NCI-H446 treated with DMSO at 0.1 percent for 48 hours (cell line): ENCODE results near the gene TSGA10.
A peak's percentile ranks its signal among the peaks of the same experiment; 100 is the strongest.
"Not testable (repeated sequence)": the region's sequence is repeated elsewhere in the genome, so short reads cannot be mapped to it uniquely, and the experiment has no call there.

Experiments used
- DNase-seq: peaks from one replicate; lab custom pipeline; 2025; lab: John Stamatoyannopoulos, UW

The TSGA10 gene

DNA sequence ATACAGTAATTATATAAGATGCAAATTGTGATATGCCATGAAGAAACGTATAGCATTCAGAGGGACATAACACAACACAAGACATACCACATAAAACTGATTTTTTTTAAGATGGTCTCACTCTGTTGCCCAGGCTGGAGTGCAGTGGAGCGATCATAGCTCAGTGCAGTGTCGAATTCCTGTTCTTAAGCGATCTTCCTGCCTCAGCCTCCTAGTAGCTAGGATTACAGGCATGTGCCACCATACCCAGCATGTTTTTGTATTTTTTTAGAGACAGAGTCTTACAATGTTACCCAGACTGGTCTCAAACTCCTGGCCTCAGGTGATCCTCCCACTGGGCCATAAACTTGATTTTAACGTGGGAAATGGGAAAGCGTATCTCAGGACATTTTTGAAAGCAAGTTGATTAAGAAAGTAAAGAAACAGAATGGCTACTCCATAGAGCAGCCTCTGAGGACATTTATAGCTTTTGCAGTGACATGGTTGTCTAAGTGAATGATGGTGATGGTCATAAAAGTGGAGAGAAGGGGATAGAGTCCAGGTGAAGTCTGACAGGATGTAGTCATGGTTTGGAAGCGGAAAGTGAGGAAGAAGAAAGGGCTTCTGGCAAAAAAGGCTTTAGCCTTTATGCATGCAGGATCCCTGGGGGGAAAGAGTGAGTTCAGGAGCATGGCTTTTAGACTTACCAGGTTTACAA, 2.4 kb downstream of the TSGA10 start:
- DNase-seq = no peak

DNA sequence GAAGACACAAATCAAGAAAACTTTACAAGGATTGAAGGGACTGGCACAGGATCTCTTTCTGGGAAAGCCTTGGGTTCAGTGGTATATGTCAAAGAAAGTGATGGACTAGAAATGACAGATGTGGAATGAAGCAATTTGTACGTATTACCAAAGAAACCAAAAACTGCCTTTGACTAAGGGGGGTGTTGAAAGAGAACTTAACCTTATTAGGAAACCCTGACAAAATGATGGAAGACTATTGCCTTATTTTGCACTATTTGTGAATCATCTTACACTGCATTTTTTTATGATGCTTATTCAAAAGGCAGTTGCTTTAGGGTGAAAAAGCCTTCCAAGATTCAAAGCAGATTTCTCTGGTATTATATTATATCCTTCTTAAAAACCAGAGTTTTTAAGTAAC, 4.0 kb downstream of the TSGA10 start:
- DNase-seq = no peak

DNA sequence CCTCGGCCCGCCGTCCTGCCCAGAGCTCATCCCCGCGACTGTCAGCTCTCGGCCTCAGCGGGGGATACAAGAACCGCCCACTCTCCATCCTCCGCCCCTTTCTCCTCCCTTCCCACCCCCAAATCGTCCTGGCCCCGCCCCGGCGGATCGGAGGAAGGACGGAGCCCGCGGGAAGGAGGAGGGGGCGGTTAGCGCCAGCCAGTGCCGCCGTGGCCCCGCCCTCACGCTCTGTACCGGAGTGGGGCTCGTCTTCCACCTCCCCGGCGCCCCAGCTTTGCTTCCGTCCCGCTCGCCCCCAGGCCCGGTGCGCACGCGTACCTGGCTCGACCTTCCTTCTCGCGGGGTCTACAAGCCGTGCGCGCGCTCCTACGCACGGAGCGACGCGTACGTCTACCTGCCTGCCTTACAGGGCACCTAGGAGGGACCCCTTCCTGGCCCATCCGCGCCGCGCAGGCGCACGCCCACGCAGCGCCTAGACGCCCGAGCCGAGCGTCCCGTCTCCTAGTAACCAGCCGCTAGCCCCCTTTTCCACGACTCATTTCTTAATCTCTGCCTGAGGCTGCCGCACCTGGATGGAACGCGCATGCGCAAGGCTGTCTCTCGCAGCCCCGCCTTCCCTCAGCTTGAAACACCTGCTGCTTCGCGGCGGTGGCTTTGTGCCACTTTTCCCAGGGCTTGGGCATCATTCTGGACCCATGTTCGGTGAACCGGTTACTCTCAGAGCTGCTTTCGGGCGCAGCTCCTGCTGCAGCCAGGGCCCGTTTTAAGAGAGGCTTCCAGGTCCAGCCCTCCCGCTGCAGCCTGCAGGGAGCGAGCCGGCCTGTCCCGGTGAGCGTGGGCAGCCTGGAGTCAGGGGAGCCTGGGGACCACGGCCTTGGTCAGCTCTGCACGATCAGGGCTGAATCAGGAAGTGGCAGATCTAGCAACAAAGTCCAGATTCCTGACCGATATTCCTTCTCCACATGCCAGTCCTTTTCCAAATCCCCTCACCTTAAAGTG, 13.3 kb downstream of the TSGA10 start, which contains the start of gene C2orf15:
TSS of gene C2orf15 (plus strand) at position 598 of the 999 bp plus-strand sequence. CDS start 8,852 bp downstream, outside the sequence.
- DNase-seq = peak; percentile 66

DNA sequence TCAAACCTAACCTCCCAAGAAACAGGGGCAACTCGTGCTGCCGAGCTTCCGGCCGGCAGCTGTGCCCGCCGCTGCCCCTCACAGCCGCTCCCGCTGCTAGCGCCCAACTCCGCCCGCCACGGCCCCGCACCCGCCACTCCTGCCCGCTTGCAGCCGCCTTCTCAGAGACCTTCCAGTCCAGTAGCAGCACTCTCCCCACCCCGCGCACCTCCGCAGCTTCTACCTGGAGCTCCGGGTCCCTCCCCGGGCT, 14.0 kb downstream of the TSGA10 start:
- DNase-seq = no peak

DNA sequence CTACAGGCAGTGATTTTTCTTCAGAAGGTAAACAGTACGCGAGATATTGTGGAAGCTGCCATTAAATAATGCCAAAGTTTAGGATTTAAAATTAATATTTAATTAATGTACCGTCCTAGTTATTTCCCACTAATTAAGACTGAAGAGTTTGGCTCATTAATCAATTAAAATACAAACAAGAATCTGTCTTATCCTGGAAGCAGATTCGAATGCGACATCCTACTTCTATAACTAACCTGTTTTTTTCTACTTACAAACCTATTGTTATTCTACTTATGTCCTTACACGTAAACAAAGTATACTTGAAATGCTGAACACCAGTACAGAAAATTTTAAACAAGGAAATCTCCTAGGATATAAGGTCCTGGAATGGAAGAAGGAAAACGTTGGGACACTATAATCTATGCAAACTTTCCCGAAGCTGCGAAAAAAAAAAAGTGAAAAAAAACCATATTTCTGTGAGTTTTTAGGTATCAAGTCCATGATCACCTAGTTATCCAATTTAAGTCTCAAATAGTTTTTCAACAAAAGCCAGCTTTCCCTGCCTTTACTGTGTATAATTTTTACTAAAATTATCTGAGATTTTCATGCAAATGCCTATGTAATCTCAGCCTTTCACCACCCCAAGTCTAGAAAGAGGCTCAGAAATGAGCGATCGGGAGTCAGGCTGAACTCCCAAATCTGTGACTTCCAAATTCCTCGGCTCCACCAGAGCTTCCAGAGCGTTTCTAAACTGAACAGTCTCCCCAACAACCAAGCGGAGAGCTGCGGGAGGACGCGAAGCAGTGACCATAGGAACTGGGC, 14.5 kb downstream of the TSGA10 start:
- no peak for DNase-seq

DNA sequence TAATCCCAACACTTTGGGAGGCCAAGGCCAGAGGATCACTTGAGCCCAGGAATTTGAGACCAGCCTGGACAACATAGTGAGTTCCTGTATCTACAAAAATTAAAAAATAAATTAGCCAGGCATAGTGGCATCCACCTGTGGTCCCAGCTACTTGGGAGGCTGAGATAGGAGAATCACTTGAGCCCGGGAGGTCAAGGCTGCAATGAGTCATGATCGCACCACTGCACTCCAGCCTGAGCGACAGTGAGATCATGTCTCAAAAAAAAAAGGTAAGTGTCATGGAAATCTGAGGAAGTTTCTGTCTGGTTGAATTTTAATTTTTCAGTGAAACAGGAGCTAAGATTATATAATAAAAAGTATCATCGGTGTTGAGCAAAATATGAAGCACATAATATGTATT, 15.7 kb downstream of the TSGA10 start:
- no peak for DNase-seq

DNA sequence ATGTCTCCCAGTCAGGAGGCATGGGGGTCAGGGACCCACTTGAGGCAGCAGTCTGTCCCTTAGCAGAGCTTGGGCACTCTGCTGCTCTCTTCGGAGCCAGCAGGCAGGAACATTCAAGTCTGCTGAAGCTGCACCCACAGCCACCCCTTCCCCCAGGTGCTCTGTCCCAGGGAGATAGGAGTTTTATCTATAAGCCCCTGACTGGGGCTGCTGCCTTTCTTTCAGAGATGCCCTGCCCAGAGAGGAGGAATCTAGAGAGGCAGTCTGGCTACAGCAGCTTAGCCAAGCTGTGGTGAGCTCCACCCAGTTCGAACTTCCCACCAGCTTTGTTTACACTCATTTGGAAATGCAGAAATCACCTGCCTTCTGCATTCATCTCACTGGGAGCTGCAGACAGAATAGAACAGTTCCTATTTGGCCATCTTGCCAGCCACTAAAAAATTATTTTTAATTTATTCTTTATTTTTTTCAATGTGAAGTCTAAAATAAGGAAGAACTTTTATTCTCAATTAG, 19.6 kb downstream of the TSGA10 start:
- not testable (repeated sequence) for DNase-seq

DNA sequence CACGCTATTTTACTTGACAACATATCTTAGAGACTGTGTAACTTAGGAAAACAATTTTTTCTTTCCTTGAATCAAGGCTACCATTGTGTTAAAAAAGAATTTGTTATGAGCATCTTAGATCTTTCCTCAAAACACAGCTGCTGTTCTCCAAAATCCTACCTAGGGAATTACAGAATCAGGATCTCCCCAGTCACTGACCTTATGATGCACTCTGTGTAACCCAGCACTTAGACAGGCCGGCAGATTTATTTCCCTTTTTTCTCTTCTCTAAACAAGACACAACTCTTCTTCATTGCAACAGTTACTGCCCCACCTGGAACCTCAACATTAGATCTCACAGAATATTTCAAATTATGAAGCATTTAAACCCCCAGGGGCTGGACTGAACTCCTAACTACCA, 26.8 kb downstream of the TSGA10 start:
- no peak for DNase-seq

DNA sequence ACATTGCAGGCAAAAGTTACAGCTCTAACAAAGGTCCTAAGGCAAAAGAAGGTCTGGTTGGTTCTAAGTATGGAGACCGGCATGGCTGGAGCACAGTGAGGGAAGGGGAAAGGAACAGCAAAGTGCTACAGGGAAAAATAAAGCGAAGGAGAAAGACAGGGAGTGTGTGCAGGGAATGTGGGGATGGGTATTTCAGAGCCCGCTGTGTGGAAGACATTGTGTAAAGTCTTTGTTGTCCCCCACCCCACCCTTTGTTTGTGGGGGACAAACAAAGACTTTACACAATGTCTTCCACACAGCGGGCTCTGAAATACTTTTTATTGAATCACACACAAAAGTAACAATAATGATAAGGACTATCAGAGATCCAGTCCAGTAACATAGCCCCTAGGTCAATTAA, 42.1 kb downstream of the TSGA10 start:
- no peak for DNase-seq

DNA sequence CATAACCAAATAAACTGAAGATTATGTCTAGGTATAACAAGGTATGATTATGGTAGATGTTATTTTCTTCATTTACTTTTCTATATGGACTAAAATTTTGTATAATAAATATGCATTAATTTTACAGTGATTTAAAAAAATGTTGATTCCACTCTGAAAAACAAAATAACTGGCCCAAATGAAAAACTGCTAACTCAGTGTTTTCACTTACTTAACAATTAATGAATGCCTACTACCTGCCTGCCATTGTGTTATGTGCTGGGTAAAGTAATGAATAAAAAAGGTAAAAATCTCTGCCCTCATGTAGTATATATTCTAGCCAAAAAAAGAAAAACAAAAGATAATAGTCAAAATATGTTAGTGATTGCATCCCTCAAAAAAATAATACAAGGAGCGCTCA, 42.8 kb downstream of the TSGA10 start:
- no peak for DNase-seq

DNA sequence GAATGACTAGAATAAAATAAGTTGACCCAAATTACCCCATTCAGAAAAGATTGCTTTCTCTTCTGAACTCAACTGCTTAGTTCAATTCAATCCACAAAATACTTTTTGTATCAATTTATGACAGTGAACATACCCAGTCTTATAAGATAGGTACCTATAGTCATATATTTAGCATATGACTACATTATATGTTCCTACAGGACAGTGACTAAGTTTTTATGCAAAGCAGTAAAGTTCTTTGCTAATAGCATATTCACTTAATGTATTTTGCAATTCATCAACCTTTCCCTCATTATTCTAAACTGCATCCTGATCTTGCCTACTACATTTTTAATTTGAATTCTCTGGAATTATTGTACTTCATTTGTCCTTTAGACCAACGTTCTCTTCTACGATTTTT, 43.5 kb downstream of the TSGA10 start:
- DNase-seq = no peak

DNA sequence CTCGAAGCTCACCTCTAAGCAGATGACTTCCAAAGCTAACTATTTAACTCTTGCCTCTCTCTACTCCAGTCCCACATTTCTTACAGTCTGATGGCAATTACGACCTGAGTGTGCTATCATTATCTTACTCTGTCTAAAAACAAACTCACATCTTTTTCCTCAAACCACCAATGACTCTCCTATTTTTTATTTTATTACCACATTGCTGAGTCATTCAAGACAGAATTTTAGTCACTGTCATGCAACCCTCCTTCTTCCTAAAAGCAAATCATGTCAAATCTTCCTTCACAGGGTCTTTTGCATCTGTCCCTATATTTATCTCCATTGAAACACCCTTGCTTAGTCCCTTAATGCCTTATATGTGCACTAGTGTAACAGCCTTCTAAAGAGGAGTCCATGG, 47.8 kb downstream of the TSGA10 start:
- no peak for DNase-seq

DNA sequence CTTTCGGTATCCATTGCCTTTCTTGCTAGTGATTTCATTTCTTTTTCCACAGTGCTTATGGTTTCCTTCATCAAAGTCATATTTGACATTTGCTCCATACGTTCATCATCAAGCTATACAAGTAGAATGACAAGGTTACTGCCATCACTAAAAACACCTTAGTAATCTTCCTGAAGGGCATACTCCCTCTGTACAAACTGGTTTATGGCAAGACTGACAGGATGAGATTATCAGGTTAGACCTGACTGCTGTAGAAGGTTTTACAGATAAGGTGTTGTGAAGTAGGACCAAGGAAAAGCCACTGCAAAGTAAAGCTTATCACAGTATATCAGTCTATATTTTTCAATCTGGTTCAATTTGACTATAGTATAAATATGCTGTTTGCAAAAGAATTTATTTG, 50.7 kb downstream of the TSGA10 start:
- no peak for DNase-seq

DNA sequence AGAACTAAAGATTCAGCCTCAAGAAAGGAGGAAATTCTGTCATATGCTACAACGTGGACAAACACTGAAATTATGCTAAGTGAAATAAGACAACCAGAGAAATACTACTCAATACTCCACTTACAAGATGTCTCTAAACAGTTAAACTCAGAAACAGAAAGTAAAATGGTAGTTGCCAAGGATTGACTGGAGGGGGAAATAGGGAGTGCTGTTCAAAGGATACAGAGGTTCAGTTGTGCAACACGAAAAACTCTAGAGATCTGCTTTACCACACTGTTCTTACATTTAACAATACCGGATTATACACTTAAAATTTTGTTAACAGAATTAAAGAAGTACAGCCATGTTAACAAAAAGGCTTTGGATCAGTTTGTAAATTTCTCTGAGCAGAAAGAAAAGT, 53.0 kb downstream of the TSGA10 start:
- no peak for DNase-seq

DNA sequence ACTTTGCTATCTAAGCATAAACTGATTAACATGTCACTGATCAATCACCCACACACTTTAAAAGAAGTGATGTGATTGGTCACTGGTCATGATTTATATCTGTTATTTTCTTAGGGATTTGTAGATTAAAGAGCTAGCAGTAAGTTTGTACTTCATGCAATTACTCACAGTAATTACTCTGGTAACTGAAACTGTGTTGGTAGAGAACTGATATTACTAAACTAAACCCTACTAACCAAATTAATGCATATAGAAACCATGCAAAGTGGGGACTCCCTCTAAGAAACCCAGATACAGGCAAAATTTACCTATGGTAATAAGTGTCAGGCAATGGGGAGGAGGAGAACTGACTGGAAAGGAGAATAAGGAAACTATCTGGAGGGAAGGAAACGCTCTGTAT, 58.0 kb downstream of the TSGA10 start:
- DNase-seq = no peak

DNA sequence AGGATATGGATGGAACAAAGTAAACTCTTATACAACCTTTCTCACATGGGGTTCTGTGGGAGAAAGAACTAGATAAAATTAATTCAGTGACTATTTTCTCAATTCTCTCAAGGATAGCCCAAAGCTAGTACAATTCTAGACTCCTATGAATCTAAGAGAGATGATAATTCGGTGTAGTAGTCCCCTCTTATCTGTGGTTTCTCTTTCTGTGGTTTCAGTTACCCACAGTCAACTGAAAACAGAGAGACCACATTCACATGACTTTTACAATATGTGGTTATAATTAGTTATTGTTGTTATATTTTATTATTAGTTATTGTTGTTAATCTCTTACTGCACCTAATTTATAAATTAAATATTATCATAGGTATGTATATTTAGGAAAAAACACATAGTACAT, 66.7 kb downstream of the TSGA10 start:
- DNase-seq = no peak

DNA sequence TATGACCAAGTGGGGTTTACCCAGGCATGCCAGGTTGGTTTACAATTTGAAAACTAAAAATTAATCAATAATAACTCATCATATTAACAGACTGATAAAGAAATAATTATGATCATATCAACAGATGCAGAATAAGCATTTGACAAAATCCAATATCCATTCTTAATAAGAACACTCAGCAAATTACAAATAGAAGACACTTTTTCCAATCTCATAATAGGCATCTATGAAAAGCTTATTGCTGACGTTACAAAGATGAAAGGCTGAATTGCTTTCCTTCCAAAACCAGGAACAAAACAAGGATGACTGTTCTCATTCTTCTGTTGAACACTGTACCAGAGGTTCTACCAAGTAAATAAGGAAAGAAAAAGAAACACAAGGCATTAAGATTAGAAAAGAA, 68.4 kb downstream of the TSGA10 start:
- DNase-seq = no peak

DNA sequence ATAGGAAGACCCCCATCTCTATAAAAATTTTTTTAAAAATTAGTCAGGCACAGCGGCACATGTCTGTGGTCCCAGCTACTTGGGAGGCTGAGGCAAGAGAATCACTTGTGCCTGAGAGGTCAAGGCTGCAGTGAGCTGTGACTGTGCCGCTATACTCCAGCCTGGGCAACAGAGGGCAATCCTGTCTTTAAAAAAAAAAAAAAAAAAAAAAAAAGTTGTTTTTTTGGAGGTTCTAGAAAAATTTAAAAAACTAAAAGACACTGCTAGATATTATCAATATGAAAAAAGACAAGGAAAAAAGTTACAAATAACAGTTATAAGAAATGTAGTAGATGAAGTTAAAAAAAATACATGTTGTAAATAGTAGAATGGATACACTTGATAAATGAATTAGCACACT, 69.3 kb downstream of the TSGA10 start:
- no peak for DNase-seq

DNA sequence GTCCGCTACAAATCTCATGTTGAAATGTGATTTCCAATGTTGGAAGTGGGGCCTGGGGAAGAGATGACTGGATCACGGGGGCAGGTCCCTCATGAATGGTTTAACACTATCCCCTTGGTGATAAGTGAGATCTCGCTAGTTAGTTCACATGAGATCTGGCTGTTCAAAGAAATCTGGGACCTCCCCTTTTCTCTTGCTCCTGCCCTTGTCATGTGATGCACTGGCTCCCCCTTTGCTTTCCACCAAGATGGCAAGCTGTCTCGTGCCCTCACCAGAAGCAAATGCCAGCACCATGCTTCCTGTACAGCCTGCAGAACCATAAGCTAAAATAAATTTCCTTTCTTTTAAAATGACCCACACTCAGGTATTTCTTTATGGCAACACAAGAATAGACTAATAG, 70.5 kb downstream of the TSGA10 start:
- DNase-seq = no peak

DNA sequence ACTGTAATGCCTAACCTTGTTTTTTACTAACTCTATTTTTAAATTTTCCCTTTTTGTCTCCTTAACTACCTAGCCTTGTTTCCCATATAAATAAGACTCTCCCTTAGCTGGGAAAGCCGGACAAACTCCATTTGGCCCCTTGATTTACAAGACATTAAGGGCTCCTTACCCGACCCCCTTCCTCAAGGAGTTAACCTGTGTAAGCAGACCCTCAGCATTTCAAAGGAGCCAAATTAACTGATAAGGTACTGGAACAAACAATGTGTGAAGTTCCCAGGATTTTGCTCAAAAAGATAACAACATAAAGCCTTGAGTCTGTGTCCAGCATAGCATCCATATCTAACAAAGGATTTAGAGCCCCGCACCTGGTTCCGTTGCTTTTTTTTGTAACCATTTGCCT, 72.9 kb downstream of the TSGA10 start:
- DNase-seq = no peak

DNA sequence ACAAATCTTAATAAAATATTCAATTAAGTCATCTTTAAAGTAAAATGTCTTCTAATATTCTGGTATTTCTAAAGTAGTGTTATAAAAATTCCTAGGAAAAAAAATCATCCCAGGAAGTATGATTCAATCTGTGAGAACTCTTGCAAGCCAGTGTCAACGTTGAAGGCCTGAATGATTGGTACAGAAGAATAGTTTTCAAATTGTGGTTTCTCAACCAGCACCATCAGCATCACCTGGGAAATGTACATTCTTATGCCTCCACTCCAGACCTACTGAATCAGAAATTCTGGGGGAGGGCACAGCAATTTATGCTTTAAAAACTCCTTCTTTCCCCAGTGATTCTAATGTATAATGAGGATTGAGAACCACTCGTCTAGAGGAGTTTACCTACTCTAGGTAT, 75.5 kb downstream of the TSGA10 start:
- DNase-seq = no peak

DNA sequence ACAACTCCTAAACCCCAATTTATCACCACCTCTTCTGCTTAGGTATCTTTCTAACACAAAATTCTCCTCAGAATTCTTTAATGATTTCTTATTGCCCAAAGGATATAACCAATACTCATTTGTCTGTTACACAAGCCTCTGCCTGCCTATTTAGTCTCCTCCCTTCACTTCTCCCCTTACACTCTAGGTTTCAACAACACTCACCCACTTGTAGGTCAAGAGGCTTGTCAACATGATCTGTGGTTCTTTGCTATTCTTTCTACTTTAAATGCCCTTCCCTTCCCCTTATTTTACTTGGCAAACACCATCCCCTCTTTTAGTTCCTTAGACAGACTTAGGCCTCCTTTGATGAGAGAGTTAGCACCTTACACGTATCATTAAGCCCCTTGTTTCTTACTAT, 82.2 kb downstream of the TSGA10 start:
- no peak for DNase-seq
